ENCODE results near the gene RAPGEF6. TPM values are rescaled to one million over a fixed set of nuclear protein-coding genes. Genes with fewer than 3 reads are reported as not detected.

The RAPGEF6 gene
- total and polyA plus RNA-seq, 4 donors, result 2.1 to 26.6 (median 15.1) TPM

DNA sequence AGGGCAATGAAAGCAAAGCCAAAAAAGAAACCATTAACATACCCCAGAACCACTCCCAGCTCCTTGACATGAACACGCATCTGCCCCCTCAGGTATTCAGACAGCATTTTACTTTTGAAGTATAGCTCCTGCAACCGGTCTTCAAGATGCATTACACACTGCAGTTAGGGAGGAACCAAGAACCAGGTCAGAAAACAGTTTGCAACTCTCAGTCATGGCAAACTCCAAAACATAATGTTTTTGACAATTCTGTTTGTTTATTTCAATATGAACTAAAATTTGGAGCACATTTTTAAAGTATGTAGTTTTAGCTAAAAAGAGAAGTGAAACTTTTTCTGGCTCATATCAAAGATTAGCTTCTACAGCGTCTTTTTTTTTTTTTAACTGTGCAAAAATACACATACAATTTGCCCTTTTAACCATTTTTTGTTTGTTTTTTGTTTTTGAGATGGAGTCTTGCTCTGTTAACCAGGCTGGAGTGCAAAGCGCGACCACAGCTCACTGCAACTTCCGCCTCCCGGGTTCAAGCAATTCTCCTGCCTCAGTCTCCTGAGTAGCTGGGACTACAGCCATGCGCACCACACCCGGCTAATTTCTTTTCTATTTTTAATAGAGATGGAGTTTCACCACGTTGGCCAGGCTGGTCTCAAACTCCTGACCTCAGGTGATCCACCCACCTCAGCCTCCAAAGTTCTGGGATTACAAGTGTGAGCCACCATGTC, 12.2 kb upstream of the RAPGEF6 start:
- H3K36me3 ChIP-seq (ENCODE audit: control insufficient read depth in 1 of 2, insufficient read depth in 2 of 2, low read length in 1 of 2), result peaks cover 0 to 6% of the 10 kb centered on the region in 2 donors

DNA sequence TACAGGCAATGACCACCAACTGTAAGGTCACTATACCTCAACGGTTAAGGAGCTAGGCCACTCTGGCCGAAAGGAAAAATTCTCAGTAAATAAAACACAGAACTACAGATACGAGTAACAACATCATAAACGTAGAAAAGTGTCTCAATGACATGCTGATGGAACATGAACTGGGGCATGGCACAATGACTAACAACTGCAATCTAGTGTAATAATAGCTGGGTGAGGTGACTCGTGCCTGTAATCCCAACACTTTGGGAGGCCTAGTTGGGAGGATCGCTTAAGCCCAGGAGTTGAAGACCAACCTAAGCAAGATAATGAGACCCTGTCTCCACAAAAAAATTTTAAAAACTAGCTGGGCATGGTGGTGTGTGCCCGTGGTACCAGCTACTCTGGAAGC, 9.8 kb upstream of the RAPGEF6 start:
- no peaks in the 10 kb centered on the region for H3K4me1 ChIP-seq (ENCODE audit: control insufficient read depth in 1 of 2, insufficient read depth in 2 of 2, low read length in 2 of 2)
- WGBS, 2 donors, result 93% methylated on average over 7 of the region's 7 CpGs
- H3K4me3 ChIP-seq (ENCODE audit: low read length in 2 of 2), result no peak overlapping the region
- DNase-seq, result no peak
- no peak overlapping the region for H3K27ac ChIP-seq (ENCODE audit: low read depth in 1 of 2, low read length in 2 of 2)
- no peak for ATAC-seq (ENCODE audit: low FRiP score)
- intact Hi-C loops (cut with DNase I), result no loop called here
- peaks cover 0 to 3% of the 10 kb centered on the region in 2 donors for H3K36me3 ChIP-seq (ENCODE audit: control insufficient read depth in 1 of 2, insufficient read depth in 2 of 2, low read length in 1 of 2)
- H3K27me3 ChIP-seq (ENCODE audit: control insufficient read depth in 1 of 2, insufficient read depth in 2 of 2, low read length in 1 of 2), result no peaks in the 10 kb centered on the region
- H3K9me3 ChIP-seq (ENCODE audit: control insufficient read depth, low read length), result no peaks in the 10 kb centered on the region

More for the DNA sequence above, 12.2 kb upstream of the RAPGEF6 start:
- H3K27me3 ChIP-seq (ENCODE audit: control insufficient read depth in 1 of 2, insufficient read depth in 2 of 2, low read length in 1 of 2), result no peaks in the 10 kb centered on the region
- H3K4me1 ChIP-seq (ENCODE audit: control insufficient read depth in 1 of 2, insufficient read depth in 2 of 2, low read length in 2 of 2), result no peaks in the 10 kb centered on the region
- no peak overlapping the region for H3K27ac ChIP-seq (ENCODE audit: low read depth in 1 of 2, low read length in 2 of 2)
- H3K4me3 ChIP-seq (ENCODE audit: low read length in 2 of 2), result no peak overlapping the region
- H3K9me3 ChIP-seq (ENCODE audit: control insufficient read depth, low read length), result no peaks in the 10 kb centered on the region
- ATAC-seq (ENCODE audit: low FRiP score) (no peak), DNase-seq (no peak)
- WGBS, 2 donors, result 77 to 81% methylated on average over 10 of the region's 10 CpGs
- intact Hi-C loops (cut with DNase I), result no loop called here

DNA sequence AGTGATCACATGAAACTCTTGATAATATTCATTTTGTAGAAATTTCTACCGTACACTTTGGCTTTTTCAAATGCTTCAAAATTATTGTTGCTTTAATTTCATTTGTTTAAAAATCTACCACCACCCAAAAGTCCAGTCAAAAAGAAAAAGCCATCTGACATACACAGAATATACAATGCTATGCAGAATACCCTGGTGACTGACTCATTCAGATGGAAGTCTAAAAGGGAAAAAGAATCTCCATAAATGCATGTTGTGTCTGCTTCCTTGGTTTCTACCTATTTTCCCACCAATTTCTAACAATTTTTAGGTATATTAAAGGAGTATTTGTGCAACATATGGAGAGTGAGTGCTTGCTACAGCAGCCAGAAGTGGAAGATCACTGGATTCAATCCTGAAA, 9.3 kb upstream of the RAPGEF6 start:
- intact Hi-C loops (cut with DNase I), result no loop called here
- Histone ChIP-seq H3K36me3 (ENCODE audit: control insufficient read depth in 1 of 2, insufficient read depth in 2 of 2, low read length in 1 of 2) (peaks cover 0 to 3% of the 10 kb centered on the region in 2 donors), H3K27ac (ENCODE audit: low read depth in 1 of 2, low read length in 2 of 2) (no peak overlapping the region), H3K4me3 (ENCODE audit: low read length in 2 of 2) (no peak overlapping the region), H3K27me3 (ENCODE audit: control insufficient read depth in 1 of 2, insufficient read depth in 2 of 2, low read length in 1 of 2) (no peaks in the 10 kb centered on the region), H3K4me1 (ENCODE audit: control insufficient read depth in 1 of 2, insufficient read depth in 2 of 2, low read length in 2 of 2) (no peaks in the 10 kb centered on the region), H3K9me3 (ENCODE audit: control insufficient read depth, low read length) (no peaks in the 10 kb centered on the region)
- ATAC-seq (ENCODE audit: low FRiP score), result no peak
- WGBS, 2 donors, result 72% methylated on average over 1 of the region's 1 CpG
- DNase-seq, result no peak

DNA sequence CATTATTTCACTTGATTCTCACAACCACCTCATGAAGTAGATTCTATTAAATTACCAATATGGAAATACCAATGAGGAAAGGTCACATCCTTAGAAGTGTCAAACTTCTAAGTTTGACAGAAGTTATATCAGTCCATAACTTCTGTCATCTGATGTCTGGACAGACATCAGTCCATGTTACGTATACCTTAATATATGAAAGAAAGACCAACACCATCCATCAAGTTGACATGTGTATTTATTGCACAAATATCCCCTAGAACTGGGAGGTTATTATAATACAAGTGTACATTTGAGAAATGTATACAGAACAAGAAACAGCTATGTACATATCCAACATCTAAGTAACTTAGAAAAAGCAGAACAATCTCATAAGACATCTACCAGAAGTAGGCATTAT, 6.5 kb upstream of the RAPGEF6 start:
- intact Hi-C loops (cut with DNase I), result no loop called here
- DNase-seq, result no peak
- 85 to 89% methylated on average over 1 of the region's 1 CpG for WGBS, 2 donors

DNA sequence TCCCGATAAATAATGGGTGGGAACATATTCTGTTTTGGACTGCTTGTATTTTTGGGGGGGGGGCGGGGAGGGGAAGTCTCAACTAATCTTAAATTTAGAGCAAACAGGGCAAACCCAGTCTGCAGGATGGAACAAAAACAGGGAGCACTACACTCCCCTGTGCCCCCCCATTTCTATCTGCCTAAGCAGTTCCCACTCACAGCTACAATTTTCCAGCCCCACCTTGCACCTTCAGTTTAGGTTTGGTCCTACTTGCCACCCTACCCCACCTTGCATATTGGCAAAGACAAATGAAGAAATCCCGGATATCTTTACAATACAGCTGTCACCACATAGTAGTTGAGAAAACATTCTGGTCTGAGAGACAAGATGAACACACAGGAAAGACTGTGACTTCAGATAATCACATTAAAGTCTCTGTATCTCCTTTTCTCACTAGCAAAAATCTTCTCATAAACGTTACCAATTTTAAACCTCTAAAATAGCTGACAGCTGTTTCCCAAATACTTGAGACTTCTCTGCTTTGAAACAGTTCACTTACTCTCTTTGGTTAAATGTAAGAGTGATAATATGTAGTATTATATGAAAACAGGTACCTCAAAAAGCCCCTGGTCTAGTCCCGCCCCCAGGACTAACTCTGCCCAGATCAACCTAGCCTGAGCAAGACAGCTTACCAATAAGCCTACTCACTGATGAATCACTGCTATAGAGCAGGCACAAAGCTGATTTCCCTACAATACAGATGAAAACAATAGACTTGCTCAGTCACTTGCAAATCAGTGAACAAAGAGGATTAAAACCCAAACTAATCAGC, 5.2 kb upstream of the RAPGEF6 start:
- ATAC-seq (ENCODE audit: low FRiP score) (no peak), DNase-seq (no peak)
- WGBS, 2 donors, result 72 to 73% methylated on average over 5 of the region's 5 CpGs
- Histone ChIP-seq H3K4me1 (ENCODE audit: control insufficient read depth in 1 of 2, insufficient read depth in 2 of 2, low read length in 2 of 2) (no peaks in the 10 kb centered on the region), H3K27me3 (ENCODE audit: control insufficient read depth in 1 of 2, insufficient read depth in 2 of 2, low read length in 1 of 2) (no peaks in the 10 kb centered on the region), H3K4me3 (ENCODE audit: low read length in 2 of 2) (no peak overlapping the region), H3K36me3 (ENCODE audit: control insufficient read depth in 1 of 2, insufficient read depth in 2 of 2, low read length in 1 of 2) (no peaks in the 10 kb centered on the region), H3K9me3 (ENCODE audit: control insufficient read depth, low read length) (no peaks in the 10 kb centered on the region), H3K27ac (ENCODE audit: low read depth in 1 of 2, low read length in 2 of 2) (no peak overlapping the region)
- intact Hi-C loops (cut with DNase I), result no loop called here

More for the DNA sequence above, 6.5 kb upstream of the RAPGEF6 start:
- Histone ChIP-seq H3K9me3 (ENCODE audit: control insufficient read depth, low read length) (no peaks in the 10 kb centered on the region), H3K4me3 (ENCODE audit: low read length in 2 of 2) (no peak overlapping the region), H3K36me3 (ENCODE audit: control insufficient read depth in 1 of 2, insufficient read depth in 2 of 2, low read length in 1 of 2) (no peaks in the 10 kb centered on the region), H3K27ac (ENCODE audit: low read depth in 1 of 2, low read length in 2 of 2) (no peak overlapping the region), H3K27me3 (ENCODE audit: control insufficient read depth in 1 of 2, insufficient read depth in 2 of 2, low read length in 1 of 2) (no peaks in the 10 kb centered on the region), H3K4me1 (ENCODE audit: control insufficient read depth in 1 of 2, insufficient read depth in 2 of 2, low read length in 2 of 2) (no peaks in the 10 kb centered on the region)
- ATAC-seq (ENCODE audit: low FRiP score), result no peak

DNA sequence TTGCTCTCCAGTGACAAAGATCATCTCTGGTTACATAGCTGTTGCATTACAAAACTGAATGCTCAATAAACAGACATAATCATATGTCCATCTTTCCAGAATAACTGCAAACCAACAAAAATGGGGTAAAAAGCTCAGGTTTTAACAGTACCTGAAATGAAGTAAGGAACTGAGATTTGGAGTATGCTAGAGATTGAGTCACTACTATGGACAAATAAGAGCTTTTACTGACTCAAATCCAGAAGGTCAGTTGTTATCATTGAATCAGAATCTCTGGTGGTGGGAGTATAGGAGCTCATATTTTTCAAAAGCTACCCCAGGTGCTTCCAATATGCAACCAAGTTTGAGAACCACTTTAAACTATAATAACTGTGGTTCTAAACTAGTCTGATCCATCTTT, 4.1 kb upstream of the RAPGEF6 start:
- ATAC-seq (ENCODE audit: low FRiP score) (no peak), DNase-seq (no peak)
- Histone ChIP-seq H3K27ac (ENCODE audit: low read depth in 1 of 2, low read length in 2 of 2) (no peak overlapping the region), H3K27me3 (ENCODE audit: control insufficient read depth in 1 of 2, insufficient read depth in 2 of 2, low read length in 1 of 2) (no peaks in the 10 kb centered on the region), H3K4me3 (ENCODE audit: low read length in 2 of 2) (no peak overlapping the region), H3K4me1 (ENCODE audit: control insufficient read depth in 1 of 2, insufficient read depth in 2 of 2, low read length in 2 of 2) (no peaks in the 10 kb centered on the region), H3K36me3 (ENCODE audit: control insufficient read depth in 1 of 2, insufficient read depth in 2 of 2, low read length in 1 of 2) (no peaks in the 10 kb centered on the region), H3K9me3 (ENCODE audit: control insufficient read depth, low read length) (no peaks in the 10 kb centered on the region)
- intact Hi-C loops (cut with DNase I), result loop anchor here in 1 of 2 donors (5.0 kb wide), 1 partner anchor 158 kb away; the partner anchor contains the start of gene FNIP1

DNA sequence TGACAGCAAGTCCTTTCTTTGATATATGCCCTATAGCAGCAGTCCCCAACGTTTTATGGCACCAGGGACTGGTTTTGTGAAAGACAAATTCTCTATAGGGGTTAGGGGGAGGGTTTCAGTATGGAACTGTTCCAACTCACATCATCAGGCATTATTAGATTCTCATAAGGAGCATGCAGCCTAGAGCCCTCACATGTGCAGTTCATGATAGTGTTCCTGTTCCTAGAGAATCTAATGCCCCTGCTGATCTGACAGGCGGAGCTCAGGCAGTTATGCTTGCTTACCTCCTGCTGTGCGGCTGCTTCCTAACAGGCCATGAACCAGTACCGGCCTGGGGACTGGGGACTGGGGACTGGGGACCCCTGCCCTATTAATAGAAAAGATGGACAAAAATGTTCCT, 2.7 kb upstream of the RAPGEF6 start:
- Histone ChIP-seq H3K4me1 (ENCODE audit: control insufficient read depth in 1 of 2, insufficient read depth in 2 of 2, low read length in 2 of 2) (peaks cover 0 to 2% of the 10 kb centered on the region in 2 donors), H3K4me3 (ENCODE audit: low read length in 2 of 2) (no peak overlapping the region), H3K9me3 (ENCODE audit: control insufficient read depth, low read length) (no peaks in the 10 kb centered on the region), H3K36me3 (ENCODE audit: control insufficient read depth in 1 of 2, insufficient read depth in 2 of 2, low read length in 1 of 2) (no peaks in the 10 kb centered on the region), H3K27me3 (ENCODE audit: control insufficient read depth in 1 of 2, insufficient read depth in 2 of 2, low read length in 1 of 2) (no peaks in the 10 kb centered on the region), H3K27ac (ENCODE audit: low read depth in 1 of 2, low read length in 2 of 2) (no peak overlapping the region)
- intact Hi-C loops (cut with DNase I), result loop anchor here in 1 of 2 donors (5.0 kb wide), 1 partner anchor 160 kb away; the partner anchor contains the start of gene FNIP1
- 78% methylated on average over 4 of the region's 4 CpGs for WGBS, 2 donors
- DNase-seq, result no peak
- no peak for ATAC-seq (ENCODE audit: low FRiP score)

DNA sequence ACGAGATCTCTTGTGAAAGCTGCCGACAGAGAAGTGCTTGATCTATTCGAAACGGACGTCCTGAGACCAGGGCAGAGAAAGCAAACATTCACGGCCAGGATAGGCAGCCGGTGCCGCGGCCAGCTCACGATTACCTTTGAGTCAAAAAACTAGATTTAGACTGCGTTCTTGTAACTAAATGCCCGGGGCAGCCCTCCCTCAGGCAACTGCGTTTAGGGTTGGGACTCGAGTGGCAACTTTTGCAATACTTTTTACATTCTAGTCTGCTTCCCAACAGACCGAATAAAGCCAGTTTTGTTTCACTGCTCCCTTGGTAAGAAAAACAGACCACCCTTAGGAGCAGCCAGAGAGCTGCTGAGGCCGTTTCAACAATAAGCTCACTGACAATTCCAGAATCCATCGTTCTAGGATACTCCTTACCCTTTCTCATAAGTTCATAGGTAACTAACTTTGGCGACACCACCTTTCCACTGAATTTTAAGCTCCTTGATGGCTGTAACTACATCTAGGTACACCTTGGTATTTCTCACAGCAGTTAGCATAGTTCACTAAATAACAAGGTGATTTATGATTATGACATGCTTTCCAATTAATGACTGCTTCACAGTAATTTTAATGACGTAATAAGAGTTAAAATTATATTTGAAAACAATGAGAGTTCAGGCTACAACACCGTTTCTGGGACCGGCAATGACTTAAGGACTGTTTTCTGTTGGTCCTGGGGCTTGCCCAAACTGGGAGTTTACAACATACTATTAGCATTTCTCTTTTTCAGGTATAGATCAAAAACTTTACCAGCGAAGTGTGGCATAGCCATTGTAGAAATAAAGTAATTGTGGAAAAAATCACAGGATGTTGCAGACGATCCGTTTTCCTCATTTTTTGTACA, 899 bp upstream of the RAPGEF6 start:
- Histone ChIP-seq H3K27me3 (ENCODE audit: control insufficient read depth in 1 of 2, insufficient read depth in 2 of 2, low read length in 1 of 2) (no peaks in the 10 kb centered on the region), H3K9me3 (ENCODE audit: control insufficient read depth, low read length) (no peaks in the 10 kb centered on the region), H3K4me3 (ENCODE audit: low read length in 2 of 2) (peak overlapping the region; percentile 55 to 85), H3K4me1 (ENCODE audit: control insufficient read depth in 1 of 2, insufficient read depth in 2 of 2, low read length in 2 of 2) (peaks cover 0 to 5% of the 10 kb centered on the region in 2 donors), H3K36me3 (ENCODE audit: control insufficient read depth in 1 of 2, insufficient read depth in 2 of 2, low read length in 1 of 2) (no peaks in the 10 kb centered on the region), H3K27ac (ENCODE audit: low read depth in 1 of 2, low read length in 2 of 2) (peak overlapping the region; percentile 97 to 98)
- intact Hi-C loops (cut with DNase I), result loop anchor here (1.0 to 5.0 kb wide), 2 partner anchors 160 to 161 kb away; partner anchors contain the start of gene FNIP1 (in 1 of the 2)
- WGBS, 2 donors, result 1% methylated on average over 24 of the region's 24 CpGs
- DNase-seq (peak in 1 of 2 donors; percentile 83), ATAC-seq (ENCODE audit: low FRiP score) (peak; percentile 19)
